SK-N-SH (cell line): Measurements from ENCODE around the gene TBC1D5. TPM values are rescaled to one million over a fixed set of nuclear protein-coding genes. Genes with fewer than 3 reads are reported as not detected.

ENCODE experiments used
- CTCF ChIA-PET: fragments of 300-600, 350-600 bp; formaldehyde crosslinking; extraction: SDS; loops from one replicate; lab custom pipeline; 2021; lab: Yijun Ruan, JAX
- POLR2A ChIA-PET: fragments of 350-600 bp; sonication (Branson Sonifier 250); formaldehyde crosslinking; extraction: SDS; loops from one replicate; lab custom pipeline; 2020; ENCODE audit warnings: antibody characterized with exemption, inconsistent platforms; lab: Yijun Ruan, JAX
- DNase-seq: peaks from one replicate; pipeline ENCODE4 v3.0.0; 2012
- H2AFZ ChIP-seq: fragments of 200-600 bp; sonication (generic); 2 replicates; pipeline ENCODE4 v1.8.1; 2016; ENCODE audit warnings: antibody characterized with exemption, mild to moderate bottlenecking, low read depth
- H3F3A ChIP-seq: fragments of 200-600 bp; sonication (generic); replicated peaks from 2 replicates; pipeline ENCODE3; 2016; ENCODE audit warnings: antibody characterized with exemption, mild to moderate bottlenecking; ENCODE audit not compliant: insufficient read depth
- H3K27ac ChIP-seq, 2 experiments: fragments of 200-500 bp in 1 of 2; fragments of 200-600 bp in 1 of 2; sonication (Bioruptor generic) in 1 of 2; sonication (generic), shearing (Covaris generic) in 1 of 2; 2 replicates each; pipeline versions ENCODE4 v1.5.1 to v1.6.1; 2014 to 2016; ENCODE audit warnings: low read depth in 2 of 2, inconsistent platforms in 1 of 2, low read length in 1 of 2, mild to moderate bottlenecking in 1 of 2, mixed read lengths in 1 of 2
- H3K27me3 ChIP-seq: fragments of 200-600 bp; sonication (generic), shearing (Covaris generic); 2 replicates; pipeline ENCODE4 v1.6.1; 2016; ENCODE audit warnings: mixed run types; ENCODE audit not compliant: insufficient read depth
- H3K36me3 ChIP-seq, 2 experiments: fragments of 200-500 bp in 1 of 2; fragments of 200-600 bp in 1 of 2; sonication (Bioruptor generic) in 1 of 2; sonication (generic) in 1 of 2; replicated peaks in 1 of 2; 2 replicates each; pipeline versions ENCODE3 to v1.5.1; 2014 to 2016; ENCODE audit warnings: low read length in 1 of 2, mild to moderate bottlenecking in 1 of 2; ENCODE audit not compliant: insufficient read depth in 2 of 2, control insufficient read depth in 1 of 2
- H3K4me1 ChIP-seq, 2 experiments: fragments of 200-500 bp in 1 of 2; fragments of 200-600 bp in 1 of 2; sonication (Bioruptor generic) in 1 of 2; sonication (generic), shearing (Covaris generic) in 1 of 2; 2 replicates each; pipeline versions ENCODE4 v1.5.1 to v1.6.1; 2014 to 2016; ENCODE audit warnings: low read depth in 1 of 2, low read length in 1 of 2, mixed run types in 1 of 2; ENCODE audit not compliant: insufficient read depth in 2 of 2, control insufficient read depth in 1 of 2
- H3K4me2 ChIP-seq: fragments of 200-600 bp; sonication (generic), shearing (Covaris generic); 2 replicates; pipeline ENCODE4 v1.6.1; 2017; ENCODE audit warnings: mixed run types
- H3K4me3 ChIP-seq, 2 experiments: fragments of 200-500 bp in 1 of 2; fragments of 200-600 bp in 1 of 2; sonication (Bioruptor generic) in 1 of 2; sonication (generic), shearing (Covaris generic) in 1 of 2; 2 replicates each; pipeline versions ENCODE4 v1.5.1 to v1.8.1; 2014 to 2016; ENCODE audit warnings: low read depth in 2 of 2, inconsistent platforms in 1 of 2, low read length in 1 of 2, mild to moderate bottlenecking in 1 of 2, mixed read lengths in 1 of 2, moderate library complexity in 1 of 2
- H3K79me2 ChIP-seq: fragments of 200-600 bp; sonication (generic); 2 replicates; pipeline ENCODE4 v1.8.1; 2017; ENCODE audit warnings: mild to moderate bottlenecking; ENCODE audit not compliant: insufficient read depth
- H3K9ac ChIP-seq: fragments of 200-600 bp; sonication (generic); 2 replicates; pipeline ENCODE4 v1.6.1; 2017; ENCODE audit warnings: mixed run types
- H3K9me2 ChIP-seq: fragments of 200-600 bp; sonication (generic); 2 replicates; pipeline ENCODE4 v1.6.1; 2017; ENCODE audit warnings: mixed run types
- H3K9me3 ChIP-seq: fragments of 200-600 bp; sonication (generic); 2 replicates; pipeline ENCODE4 v1.6.1; 2017; ENCODE audit warnings: mixed run types, mild to moderate bottlenecking, moderate library complexity
- H4K20me1 ChIP-seq: fragments of 200-600 bp; sonication (generic); 2 replicates; pipeline ENCODE4 v1.6.1; 2017; ENCODE audit warnings: mild to moderate bottlenecking, mixed run types; ENCODE audit not compliant: insufficient read depth
- CHD2 ChIP-seq: fragments of 150-350 bp; IDR thresholded peaks from 2 replicates; pipeline ENCODE4 v1.6.1; 2018; ENCODE audit warnings: low read length; ENCODE audit not compliant: partially characterized antibody
- EZH2phosphoT487 ChIP-seq: fragments of 200-600 bp; sonication (generic); IDR thresholded peaks from 2 replicates; pipeline ENCODE4 v1.6.1; 2017; ENCODE audit warnings: low read depth, mixed run types, mild to moderate bottlenecking, antibody characterized with exemption, moderate library complexity, borderline replicate concordance
- FOXJ3 ChIP-seq: sonication (generic); formaldehyde crosslinking; IDR thresholded peaks from 2 replicates; pipeline ENCODE4 v1.5.1; 2020; ENCODE audit warnings: mild to moderate bottlenecking, missing genetic modification reagents
- FOXM1 ChIP-seq: IDR thresholded peaks from 2 replicates; pipeline ENCODE4 v1.4.0; 2012; ENCODE audit warnings: low read depth, mild to moderate bottlenecking
- GATA2 ChIP-seq: sonication (generic); formaldehyde crosslinking; IDR thresholded peaks from 2 replicates; pipeline ENCODE4 v1.5.0; 2020; ENCODE audit warnings: mild to moderate bottlenecking, missing genetic modification reagents
- JUND ChIP-seq: IDR thresholded peaks from 2 replicates; pipeline ENCODE4 v1.4.0; 2012
- MEF2A ChIP-seq: IDR thresholded peaks from 2 replicates; pipeline ENCODE4 v1.4.0; 2012; ENCODE audit warnings: low read depth, borderline replicate concordance
- NFIC ChIP-seq: IDR thresholded peaks from 2 replicates; pipeline ENCODE4 v1.4.0; 2012; ENCODE audit warnings: borderline replicate concordance
- RCOR1 ChIP-seq: fragments of 150-350 bp; IDR thresholded peaks from 2 replicates; pipeline ENCODE4 v1.6.1; 2017; ENCODE audit warnings: antibody characterized with exemption, low read length
- RFX5 ChIP-seq: IDR thresholded peaks from 2 replicates; pipeline ENCODE4 v1.6.1; 2012; ENCODE audit warnings: mild to moderate bottlenecking, improper control_type of control experiment, low read length
- SIN3A ChIP-seq: IDR thresholded peaks from 2 replicates; pipeline ENCODE4 v1.6.1; 2012; ENCODE audit warnings: low read depth, mild to moderate bottlenecking, low read length, moderate library complexity, borderline replicate concordance
- TCF12 ChIP-seq: IDR thresholded peaks from 2 replicates; pipeline ENCODE4 v1.4.0; 2012
- TEAD4 ChIP-seq: IDR thresholded peaks from 2 replicates; pipeline ENCODE4 v1.4.0; 2012; ENCODE audit warnings: mild to moderate bottlenecking, borderline replicate concordance; ENCODE audit not compliant: insufficient read depth
- YY1 ChIP-seq: IDR thresholded peaks from 2 replicates; pipeline ENCODE4 v1.4.0; 2012; ENCODE audit warnings: low read depth, mild to moderate bottlenecking
- WGBS: methylation state at CpG from one replicate; pipeline ENCODE4 v1.1.6; 2017; ENCODE audit warnings: low lambda C conversion rate; 5-methylcytosine and 5-hydroxymethylcytosine counted together
- polyA plus RNA-seq, 3 experiments: library from polyadenylated mRNA; depleted of rRNA; stranded (reverse); fragments of >200 nt; gene quantifications; 2 replicates each; pipeline ENCODE4 v1.2.3, GENCODE V29; 2012
- TF ChIP-seq, protein P1 (sequence below): fragments of 150-350 bp; IDR thresholded peaks from 2 replicates; pipeline ENCODE4 v1.6.1; 2016; ENCODE audit warnings: mild to moderate bottlenecking, low read depth, low read length
- TF ChIP-seq, protein P2 (sequence below): IDR thresholded peaks from 2 replicates; pipeline ENCODE4 v1.4.0; 2012; ENCODE audit warnings: low read depth
- TF ChIP-seq, protein P3 (sequence below): fragments of 150-350 bp; IDR thresholded peaks from 2 replicates; pipeline ENCODE4 v1.6.1; 2017; ENCODE audit warnings: antibody characterized with exemption, low read length, low read depth, borderline replicate concordance
- TF ChIP-seq, protein P4 (sequence below): fragments of 200-600 bp; sonication (generic); IDR thresholded peaks from 2 replicates; pipeline ENCODE4 v1.6.1; 2017; ENCODE audit warnings: antibody characterized with exemption, mild to moderate bottlenecking, moderate library complexity

TBC1D5 gene
- polyA plus RNA-seq, 1 of the 3 experiments (the other 2 are of a cell fraction), result 19.5 TPM

DNA sequence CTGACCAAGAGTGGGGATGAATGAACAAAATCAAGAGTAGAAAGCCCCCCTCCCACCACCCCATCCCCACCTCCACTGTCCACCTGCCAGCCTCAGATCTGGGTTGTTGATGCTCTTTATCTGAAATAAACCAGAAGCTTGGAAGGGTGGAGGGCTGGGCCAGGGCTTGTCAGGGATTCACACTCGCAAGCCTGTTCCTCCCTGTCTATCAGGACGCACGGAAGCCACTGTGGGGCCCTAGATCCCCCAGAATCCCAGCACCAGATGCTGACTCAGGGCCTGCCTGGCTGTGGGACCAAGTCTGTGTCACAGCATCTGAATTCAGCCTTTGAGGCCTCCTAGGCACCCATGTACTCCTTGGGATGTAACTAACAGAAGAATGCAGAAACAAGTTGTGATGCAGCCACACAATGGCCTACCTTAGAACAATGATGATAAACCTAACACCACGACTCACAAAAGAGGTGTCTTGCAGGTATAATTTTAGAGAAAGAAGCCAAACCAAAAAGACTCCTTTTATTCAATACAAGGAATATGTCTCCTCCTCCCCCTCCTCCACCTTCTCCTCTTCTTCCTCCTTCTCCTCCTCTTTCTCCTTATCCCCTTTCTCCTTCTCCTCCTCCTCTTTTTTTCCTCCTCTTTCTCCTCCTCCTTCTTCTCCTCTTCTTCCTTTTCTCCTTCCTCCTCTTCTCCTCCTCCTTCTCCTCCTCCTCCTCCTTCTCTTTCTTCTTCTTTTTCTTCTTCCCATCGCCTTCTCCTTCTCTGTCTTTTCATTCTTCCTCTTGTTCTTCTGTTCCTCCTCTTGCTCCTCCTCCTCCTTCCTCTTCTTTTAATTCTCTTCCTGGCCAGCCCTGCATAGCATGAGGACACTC is 623.0 kb downstream of the TBC1D5 start:
- ChIA-PET POLR2A (no interaction called here), CTCF (no interaction called here)
- no peak overlapping the region for H3K27ac ChIP-seq
- no peaks in the 10 kb centered on the region for H4K20me1 ChIP-seq
- no peaks in the 10 kb centered on the region for H3K9me3 ChIP-seq
- no peaks in the 10 kb centered on the region; a peak in 1 of 4 replicates for H3K4me1 ChIP-seq
- H3K4me2 ChIP-seq, result no peak overlapping the region
- 43% methylated on average over 3 of the region's 5 CpGs for WGBS
- no peaks in the 10 kb centered on the region for H3F3A ChIP-seq
- no peaks in the 10 kb centered on the region for H3K9me2 ChIP-seq
- H2AFZ ChIP-seq, result no peak overlapping the region
- H3K9ac ChIP-seq, result no peak overlapping the region
- no peaks in the 10 kb centered on the region for H3K36me3 ChIP-seq
- no peak for TF ChIP-seq RFX5
- TF ChIP-seq, protein P1, sequence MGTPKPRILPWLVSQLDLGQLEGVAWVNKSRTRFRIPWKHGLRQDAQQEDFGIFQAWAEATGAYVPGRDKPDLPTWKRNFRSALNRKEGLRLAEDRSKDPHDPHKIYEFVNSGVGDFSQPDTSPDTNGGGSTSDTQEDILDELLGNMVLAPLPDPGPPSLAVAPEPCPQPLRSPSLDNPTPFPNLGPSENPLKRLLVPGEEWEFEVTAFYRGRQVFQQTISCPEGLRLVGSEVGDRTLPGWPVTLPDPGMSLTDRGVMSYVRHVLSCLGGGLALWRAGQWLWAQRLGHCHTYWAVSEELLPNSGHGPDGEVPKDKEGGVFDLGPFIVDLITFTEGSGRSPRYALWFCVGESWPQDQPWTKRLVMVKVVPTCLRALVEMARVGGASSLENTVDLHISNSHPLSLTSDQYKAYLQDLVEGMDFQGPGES, result no peak
- TF ChIP-seq FOXM1, result no peak
- TF ChIP-seq, protein P2, sequence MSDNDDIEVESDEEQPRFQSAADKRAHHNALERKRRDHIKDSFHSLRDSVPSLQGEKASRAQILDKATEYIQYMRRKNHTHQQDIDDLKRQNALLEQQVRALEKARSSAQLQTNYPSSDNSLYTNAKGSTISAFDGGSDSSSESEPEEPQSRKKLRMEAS, result no peak
- TF ChIP-seq SIN3A, result no peak
- no peak for TF ChIP-seq YY1
- TF ChIP-seq NFIC, result no peak
- no peak for DNase-seq
- H3K27me3 ChIP-seq, result no peaks in the 10 kb centered on the region
- no peaks in the 10 kb centered on the region for H3K79me2 ChIP-seq
- no peak overlapping the region for H3K4me3 ChIP-seq

DNA sequence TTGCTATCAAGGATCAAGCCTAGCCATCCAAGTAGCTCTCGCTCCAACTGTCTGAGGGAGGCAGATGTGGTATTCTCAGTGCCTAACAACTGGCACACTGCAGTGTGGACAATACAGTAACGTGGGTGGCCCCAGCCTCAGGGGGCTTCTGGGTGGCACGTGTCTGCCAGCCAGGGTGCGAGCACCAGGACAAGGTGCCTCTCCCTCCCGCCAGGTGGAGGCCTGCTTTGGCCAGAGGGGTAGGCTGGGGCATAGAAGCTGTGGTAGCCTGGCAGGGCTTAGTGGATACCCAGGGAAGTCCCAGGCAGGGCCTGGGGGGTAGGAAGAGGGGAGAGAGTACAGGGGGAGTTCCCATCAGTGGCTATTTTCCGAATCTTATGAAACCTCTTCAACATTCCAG is 623.7 kb downstream of the TBC1D5 start:
- no peaks in the 10 kb centered on the region for H4K20me1 ChIP-seq
- WGBS, result 54% methylated on average over 3 of the region's 6 CpGs
- H2AFZ ChIP-seq, result no peak overlapping the region
- no peaks in the 10 kb centered on the region for H3K27me3 ChIP-seq
- H3K79me2 ChIP-seq, result no peaks in the 10 kb centered on the region
- H3K4me1 ChIP-seq, result no peaks in the 10 kb centered on the region; a peak in 1 of 4 replicates
- ChIA-PET POLR2A (no interaction called here), CTCF (no interaction called here)
- no peak overlapping the region for H3K27ac ChIP-seq
- no peaks in the 10 kb centered on the region for H3K9me2 ChIP-seq
- H3K4me3 ChIP-seq, result no peak overlapping the region
- DNase-seq, result no peak
- no peaks in the 10 kb centered on the region for H3F3A ChIP-seq
- H3K9ac ChIP-seq, result no peak overlapping the region
- H3K4me2 ChIP-seq, result no peak overlapping the region
- H3K9me3 ChIP-seq, result no peaks in the 10 kb centered on the region
- no peak for TF ChIP-seq TEAD4
- TF ChIP-seq RCOR1, result no peak
- no peak for TF ChIP-seq SIN3A
- TF ChIP-seq, protein P3, sequence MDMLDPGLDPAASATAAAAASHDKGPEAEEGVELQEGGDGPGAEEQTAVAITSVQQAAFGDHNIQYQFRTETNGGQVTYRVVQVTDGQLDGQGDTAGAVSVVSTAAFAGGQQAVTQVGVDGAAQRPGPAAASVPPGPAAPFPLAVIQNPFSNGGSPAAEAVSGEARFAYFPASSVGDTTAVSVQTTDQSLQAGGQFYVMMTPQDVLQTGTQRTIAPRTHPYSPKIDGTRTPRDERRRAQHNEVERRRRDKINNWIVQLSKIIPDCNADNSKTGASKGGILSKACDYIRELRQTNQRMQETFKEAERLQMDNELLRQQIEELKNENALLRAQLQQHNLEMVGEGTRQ, result no peak
- no peak for TF ChIP-seq JUND
- TF ChIP-seq EZH2phosphoT487, result no peak
- TF ChIP-seq RFX5, result no peak
- TF ChIP-seq, protein P4, sequence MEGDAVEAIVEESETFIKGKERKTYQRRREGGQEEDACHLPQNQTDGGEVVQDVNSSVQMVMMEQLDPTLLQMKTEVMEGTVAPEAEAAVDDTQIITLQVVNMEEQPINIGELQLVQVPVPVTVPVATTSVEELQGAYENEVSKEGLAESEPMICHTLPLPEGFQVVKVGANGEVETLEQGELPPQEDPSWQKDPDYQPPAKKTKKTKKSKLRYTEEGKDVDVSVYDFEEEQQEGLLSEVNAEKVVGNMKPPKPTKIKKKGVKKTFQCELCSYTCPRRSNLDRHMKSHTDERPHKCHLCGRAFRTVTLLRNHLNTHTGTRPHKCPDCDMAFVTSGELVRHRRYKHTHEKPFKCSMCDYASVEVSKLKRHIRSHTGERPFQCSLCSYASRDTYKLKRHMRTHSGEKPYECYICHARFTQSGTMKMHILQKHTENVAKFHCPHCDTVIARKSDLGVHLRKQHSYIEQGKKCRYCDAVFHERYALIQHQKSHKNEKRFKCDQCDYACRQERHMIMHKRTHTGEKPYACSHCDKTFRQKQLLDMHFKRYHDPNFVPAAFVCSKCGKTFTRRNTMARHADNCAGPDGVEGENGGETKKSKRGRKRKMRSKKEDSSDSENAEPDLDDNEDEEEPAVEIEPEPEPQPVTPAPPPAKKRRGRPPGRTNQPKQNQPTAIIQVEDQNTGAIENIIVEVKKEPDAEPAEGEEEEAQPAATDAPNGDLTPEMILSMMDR, result no peak
- no peak for TF ChIP-seq CHD2
- no peak for TF ChIP-seq MEF2A
- no peak for TF ChIP-seq FOXJ3
- TF ChIP-seq TCF12, result no peak
- no peak for TF ChIP-seq GATA2 (CRISPR knock-in tag)
- no peaks in the 10 kb centered on the region for H3K36me3 ChIP-seq
